HepG2 (cell line): ENCODE measurements around the gene ATG9A. TPM values are rescaled to one million over a fixed set of nuclear protein-coding genes. Genes with fewer than 3 reads are reported as not detected.

Source experiments
- CAMTA2 ChIP-seq: sonication (generic); formaldehyde crosslinking; IDR thresholded peaks from 2 replicates; pipeline ENCODE4 v1.4.0; 2020; ENCODE audit warnings: mild to moderate bottlenecking, missing genetic modification reagents, borderline replicate concordance
- FOXP4 ChIP-seq: sonication (generic); formaldehyde crosslinking; IDR thresholded peaks from 2 replicates; pipeline ENCODE4 v1.4.0; 2020; ENCODE audit warnings: missing genetic modification reagents
- GATAD2A ChIP-seq: IDR thresholded peaks from 2 replicates; pipeline ENCODE4 v1.6.1; 2016
- HNRNPL ChIP-seq: fragments of 200-400 bp; formaldehyde crosslinking; IDR thresholded peaks from 2 replicates; pipeline ENCODE4 v1.6.1; 2017; ENCODE audit warnings: mild to moderate bottlenecking, low read depth, low read length
- NR2C2 ChIP-seq: sonication (generic); formaldehyde crosslinking; IDR thresholded peaks from 2 replicates; pipeline ENCODE4 v1.4.0; 2020; ENCODE audit warnings: missing genetic modification reagents, mild to moderate bottlenecking, moderate library complexity, borderline replicate concordance
- PAF1 ChIP-seq: IDR thresholded peaks from 2 replicates; pipeline ENCODE4 v1.6.1; 2016; ENCODE audit warnings: missing genetic modification reagents, missing compliant biosample characterization
- ZBTB43 ChIP-seq: sonication (generic); formaldehyde crosslinking; conservative IDR thresholded peaks from 2 replicates; pipeline ENCODE4 v1.4.0; 2020; ENCODE audit warnings: missing genetic modification reagents
- ZNF318 ChIP-seq: sonication (generic); formaldehyde crosslinking; IDR thresholded peaks from 2 replicates; pipeline ENCODE4 v1.4.0; 2020; ENCODE audit warnings: mild to moderate bottlenecking, missing genetic modification reagents
- ZNF646 ChIP-seq: sonication (generic); formaldehyde crosslinking; IDR thresholded peaks from 2 replicates; pipeline ENCODE4 v1.9.0; 2021; ENCODE audit warnings: mild to moderate bottlenecking, missing genetic modification reagents
- ZNF850 ChIP-seq: sonication (generic); formaldehyde crosslinking; conservative IDR thresholded peaks from 2 replicates; pipeline ENCODE4 v1.9.0; 2021; ENCODE audit warnings: mild to moderate bottlenecking, missing genetic modification reagents
- polyA plus RNA-seq, 8 experiments: library from polyadenylated mRNA; depleted of rRNA in 3 of 8; stranded (reverse) in 7 of 8; unstranded in 1 of 8; fragments of >200 nt; fragmentation: Illumina TruSeq in 4 of 8; extraction: Trizol in 4 of 8; gene quantifications; 2 replicates each; pipeline versions ENCODE4 v1.2.1 to v1.2.3, GENCODE V29; 2011 to 2016; ENCODE audit warnings: low read depth in 4 of 8, missing spikeins in 1 of 8, mixed read lengths in 1 of 8; ENCODE audit not compliant: insufficient read depth in 1 of 8
- total RNA-seq, 5 experiments: library from RNA; depleted of rRNA; stranded (reverse); fragments of >200 nt; fragmentation: Illumina TruSeq; extraction: Trizol; gene quantifications; 2 replicates each; pipeline ENCODE4 v1.2.3, GENCODE V29; 2016; ENCODE audit warnings: low read depth in 1 of 5

The ATG9A gene
- total and polyA plus RNA-seq, 2 of the 13 experiments (the other 11 are each of a cell fraction or from before 2014, with no cell fraction given): 35.0 to 131 TPM

- TF ChIP-seq ZNF318 (CRISPR knock-in tag) (peak; percentile 28; the same call in 1 of the 2 replicates), GATAD2A (peak; percentile 83), FOXP4 (CRISPR knock-in tag) (peak; percentile 86), ZBTB43 (no peak; the same call in 1 of the 2 replicates), ZNF850 (no peak), HNRNPL (peak; percentile 60; the same call in 1 of the 2 replicates), PAF1 (no peak), NR2C2 (no peak), CAMTA2 (no peak), ZNF646 (CRISPR knock-in tag) (no peak)
These were observed 20.0 kb upstream of the ATG9A start (continued) for GRCh38 chr2:219249203-219249980.
